GM19043 (cell line): ENCODE data around the gene CLPTM1L.
"Not testable (repeated sequence)": the region's sequence is repeated elsewhere in the genome, so short reads cannot be mapped to it uniquely, and the experiment has no call there.

ENCODE experiments used
- ATAC-seq: cut with Tn5 transposase; IDR thresholded peaks from one replicate; pipeline ENCODE4 v1.9.1; 2021; ENCODE audit warnings: low read depth; ENCODE audit not compliant: unreplicated experiment

The CLPTM1L gene

DNA sequence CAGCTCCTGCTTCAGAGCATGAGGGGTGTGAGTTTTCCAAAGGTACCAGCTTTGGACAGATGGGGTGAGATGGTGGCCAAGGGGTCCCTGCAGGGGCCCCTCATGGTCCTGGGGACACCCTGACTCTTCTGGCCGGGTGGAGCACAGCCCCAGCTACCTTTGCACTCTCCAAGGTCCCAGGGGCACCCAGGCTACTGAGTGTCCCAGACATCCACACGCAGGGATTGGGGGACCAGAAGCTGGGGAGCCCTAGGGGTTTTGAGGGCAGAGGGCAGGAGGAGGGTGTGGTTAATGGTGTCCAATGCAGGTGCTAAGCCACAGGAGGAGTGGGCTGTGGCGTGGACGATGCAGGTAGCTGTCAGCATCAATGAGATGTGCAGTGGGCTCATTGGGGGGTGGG, 16.0 kb upstream of the CLPTM1L start:
- no peak for ATAC-seq

DNA sequence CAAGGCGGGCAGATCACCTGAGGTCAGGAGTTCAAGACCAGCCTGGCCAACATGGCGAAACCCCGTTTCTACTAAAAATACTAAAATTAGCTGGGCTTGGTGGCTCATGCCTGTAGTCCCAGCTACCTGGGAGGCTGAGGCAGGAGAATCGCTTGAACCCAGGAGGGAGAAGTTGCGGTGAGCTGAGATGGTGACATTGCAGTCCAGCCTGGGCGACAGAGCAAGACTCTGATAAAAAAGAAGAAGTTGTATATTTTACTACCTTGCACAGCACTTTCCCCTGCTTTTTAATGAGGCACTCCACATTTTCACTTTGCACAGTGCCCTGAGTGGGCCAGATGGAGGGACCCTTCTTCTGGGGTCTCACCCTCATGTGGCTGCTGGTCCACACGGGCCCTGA, 15.5 kb upstream of the CLPTM1L start:
- not testable (repeated sequence) for ATAC-seq

- no peak for ATAC-seq
Measured at GRCh38 chr5:1359713-1360112, 14.8 kb upstream of the CLPTM1L start.

GRCh38 chr5:1359031-1359645, 14.2 kb upstream of the CLPTM1L start:
- ATAC-seq: no peak

DNA sequence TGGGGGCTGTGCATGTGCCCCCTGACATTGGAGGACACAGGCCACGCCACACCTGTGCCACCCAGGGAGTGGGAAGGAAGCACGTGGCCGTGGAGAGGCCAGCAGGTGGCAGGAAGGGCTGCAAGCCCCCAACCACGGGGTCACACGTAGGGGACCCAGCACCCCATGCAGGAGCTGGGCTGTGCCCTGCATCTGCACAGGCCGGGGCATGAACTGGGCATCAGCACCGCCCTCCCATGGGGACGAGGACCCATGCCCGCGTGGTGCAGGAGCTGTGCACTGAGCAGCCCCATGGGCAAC, 13.8 kb upstream of the CLPTM1L start:
- ATAC-seq: no peak

DNA sequence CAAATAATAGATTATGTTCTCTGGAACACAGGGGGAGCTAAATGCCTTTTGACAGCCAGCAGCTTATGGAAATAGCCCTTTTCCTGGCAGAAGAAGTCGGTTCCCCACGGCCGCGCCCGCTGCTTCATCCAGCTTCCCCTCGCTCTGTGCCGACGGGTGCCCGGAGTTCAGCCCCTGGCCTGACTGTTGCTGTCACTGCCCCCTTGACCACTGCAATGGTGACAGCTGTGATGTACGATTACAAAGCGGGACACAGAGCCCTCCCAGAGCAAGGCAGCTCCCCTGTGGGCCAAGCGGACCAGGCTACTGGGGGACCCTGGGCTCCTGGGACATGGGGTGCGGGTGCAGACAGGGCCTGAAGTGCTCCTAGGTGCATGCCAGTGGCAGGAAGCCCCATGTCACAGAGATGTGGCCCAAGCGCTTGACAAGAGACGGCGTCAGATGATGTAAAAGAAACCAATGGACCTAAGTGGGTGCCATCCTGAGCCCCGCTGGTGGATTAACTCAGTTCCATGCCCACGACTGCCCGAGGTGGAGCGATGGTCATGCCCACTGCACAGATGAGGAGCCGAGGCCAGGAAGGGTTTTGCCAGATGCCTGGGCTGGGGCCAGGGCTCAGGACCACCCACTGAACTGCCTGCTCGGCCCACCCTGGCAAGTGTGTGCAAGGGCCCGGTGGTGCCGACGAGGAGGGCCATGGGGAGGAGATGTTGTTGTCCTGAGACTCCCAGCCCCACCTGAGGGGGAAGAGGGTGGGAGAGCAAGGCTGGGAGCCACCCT, 13.2 kb upstream of the CLPTM1L start:
- no peak for ATAC-seq

- ATAC-seq: no peak
Measured at GRCh38 chr5:1356873-1357787, 12.2 kb upstream of the CLPTM1L start.

GRCh38 chr5:1354576-1354975, 9.7 kb upstream of the CLPTM1L start:
- no peak for ATAC-seq

DNA sequence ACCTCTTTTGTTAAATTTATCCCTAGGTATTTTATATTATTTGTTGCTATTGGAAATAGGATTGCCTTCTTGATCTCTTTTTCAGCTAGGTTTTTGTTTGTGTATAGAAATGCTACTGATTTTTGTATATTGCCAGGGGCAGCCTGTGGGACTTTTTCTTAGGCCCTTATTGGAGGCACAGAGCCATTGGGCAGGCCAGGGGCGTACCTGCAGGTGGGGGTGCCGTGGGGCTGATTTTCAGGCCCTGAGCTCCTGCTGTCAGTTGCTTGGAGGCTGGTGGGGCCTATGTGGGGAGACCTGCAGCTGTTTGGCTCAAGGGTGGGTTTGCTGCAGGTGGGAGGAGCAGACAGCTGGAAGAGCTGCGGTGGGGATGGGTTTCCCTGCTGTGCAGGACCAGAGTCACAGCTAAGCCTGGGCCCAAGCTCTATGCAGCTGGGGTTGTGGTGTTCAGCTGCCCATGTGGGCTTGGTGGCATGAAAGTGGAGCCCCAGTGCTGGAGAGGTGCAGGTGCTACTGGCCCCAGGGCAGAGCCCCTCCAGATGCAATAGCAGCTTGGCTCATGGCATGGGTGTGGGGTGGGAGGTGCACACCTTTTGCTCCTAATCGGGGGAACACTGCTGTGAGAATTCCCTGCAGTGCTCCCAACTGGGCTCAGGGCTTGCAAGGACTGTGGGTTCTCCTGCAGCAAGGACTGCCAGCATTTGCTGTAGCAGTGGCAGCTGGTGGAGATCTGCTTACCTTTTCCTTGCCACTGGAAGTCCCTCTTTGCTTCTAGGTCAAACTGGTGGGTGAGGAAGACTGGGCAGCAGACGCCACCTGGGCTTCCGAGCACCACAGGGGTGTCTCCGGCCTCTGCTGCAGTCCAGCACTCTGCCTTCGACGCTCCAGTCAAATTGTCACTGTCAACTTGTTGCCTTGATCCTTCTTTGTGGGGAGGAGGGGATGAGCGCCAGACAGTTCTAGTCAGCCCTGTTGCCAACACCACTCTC, 7.6 kb upstream of the CLPTM1L start:
- ATAC-seq: no peak

- ATAC-seq: no peak
Measured at GRCh38 chr5:1351156-1351555, 6.3 kb upstream of the CLPTM1L start.

- no peak for ATAC-seq
Measured at GRCh38 chr5:1349246-1349645, 4.3 kb upstream of the CLPTM1L start.

GRCh38 chr5:1348986-1349245, 4.0 kb upstream of the CLPTM1L start:
- no peak for ATAC-seq

- ATAC-seq: no peak
Measured at GRCh38 chr5:1347571-1347970, 2.7 kb upstream of the CLPTM1L start.

- no peak for ATAC-seq
Measured at GRCh38 chr5:1346627-1347440, 1.9 kb upstream of the CLPTM1L start.

GRCh38 chr5:1345876-1346626, 1.2 kb upstream of the CLPTM1L start:
- no peak for ATAC-seq

DNA sequence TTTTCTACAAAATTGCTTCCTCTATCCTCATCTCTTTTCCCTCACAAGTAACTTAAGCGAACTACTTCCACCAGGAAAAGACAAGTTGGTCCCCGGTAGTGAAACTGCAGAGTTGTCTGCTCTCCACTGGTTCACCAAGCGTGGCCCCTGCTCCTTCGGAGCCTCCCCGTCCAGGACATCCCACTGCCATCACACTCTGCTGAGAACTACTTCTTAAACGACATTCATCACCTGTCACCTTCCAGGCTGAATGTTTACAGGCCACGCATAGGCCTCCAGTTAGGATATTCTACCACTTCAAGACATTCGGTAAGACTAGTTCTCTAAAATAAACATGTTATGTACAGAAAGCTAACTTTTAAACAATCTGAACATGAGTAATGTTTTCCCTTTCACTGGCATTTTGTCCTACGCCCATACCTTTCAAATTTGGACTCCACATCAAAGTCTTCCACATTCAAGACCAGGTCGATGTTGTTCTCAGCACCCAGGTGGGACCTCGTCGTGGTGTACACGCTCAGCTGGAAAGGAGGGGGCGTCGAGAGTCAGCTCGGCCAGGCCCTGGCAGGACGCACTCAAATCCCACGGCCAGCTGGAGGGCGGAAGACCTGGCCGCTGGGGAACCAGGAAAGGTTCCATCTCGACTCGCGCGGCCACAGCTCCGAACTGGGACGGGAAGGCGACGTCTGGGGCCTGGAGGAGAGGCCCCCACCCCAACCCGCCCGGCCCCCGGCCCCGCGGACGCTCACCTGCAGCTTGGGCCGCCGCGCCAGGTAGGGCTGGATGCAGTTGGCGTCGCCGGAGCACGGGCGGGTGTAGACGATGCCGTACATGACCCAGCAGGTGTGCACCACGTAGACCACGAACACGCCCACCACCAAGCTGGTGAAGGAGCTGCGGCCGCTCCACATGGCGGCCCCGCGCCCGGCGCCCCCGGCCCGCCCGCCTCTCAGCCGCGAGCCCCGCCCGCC, 683 bp downstream of the CLPTM1L start:
- ATAC-seq: peak; percentile 22

GRCh38 chr5:1343315-1343751, 1.6 kb downstream of the CLPTM1L start:
- no peak for ATAC-seq

DNA sequence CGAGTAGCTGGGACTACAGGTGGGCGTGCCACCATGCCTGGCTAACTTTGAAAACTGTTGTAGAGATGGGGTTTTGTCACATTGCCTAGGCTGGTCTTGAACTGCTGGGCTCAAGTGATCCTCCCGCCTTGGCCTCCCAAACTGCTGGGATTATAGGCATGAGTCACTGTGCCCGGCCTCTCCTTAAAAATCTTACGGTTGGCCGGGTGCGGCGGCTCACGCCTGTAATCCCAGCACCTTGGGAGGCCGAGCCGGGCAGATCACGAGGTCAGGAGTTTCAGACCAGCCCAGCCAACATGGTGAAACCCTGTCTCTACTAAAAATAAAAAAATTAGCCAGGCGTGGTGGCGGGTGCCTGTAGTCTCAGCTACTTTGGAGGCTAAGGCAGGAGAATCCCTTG, 2.2 kb downstream of the CLPTM1L start:
- not testable (repeated sequence) for ATAC-seq
